Tibial artery (tissue), 4 donors: ENCODE results near the gene ZNF407.

ENCODE experiments used
- DNase-seq, 2 donors: peaks; one replicate each; pipeline ENCODE4 v3.0.0-alpha.2; 2019
- H3K27ac ChIP-seq, 2 donors: fragments of 200-600 bp; sonication (generic) in 1 of 2; 1 replicate in 1 of 2; 2 replicates in 1 of 2; pipeline ENCODE4 v1.5.1; 2018 to 2019; ENCODE audit warnings: mild to moderate bottlenecking in 1 of 2
- H3K27me3 ChIP-seq, 2 donors: fragments of 200-600 bp; sonication (generic) in 1 of 2; one replicate each; pipeline versions ENCODE4 v1.5.1 to v1.6.0; 2016 to 2019
- H3K36me3 ChIP-seq, 3 donors: fragments of 200-600 bp; sonication (generic) in 2 of 3; one replicate each; pipeline ENCODE4 v1.5.1; 2016 to 2019; ENCODE audit warnings: mild to moderate bottlenecking in 2 of 3
- H3K4me1 ChIP-seq, 4 donors: fragments of 200-600 bp; sonication (generic) in 2 of 4; 1 replicate in 3 of 4; 2 replicates in 1 of 4; pipeline ENCODE4 v1.5.1; 2016 to 2019
- H3K4me3 ChIP-seq, 2 donors: fragments of 200-600 bp; sonication (generic) in 1 of 2; 1 replicate in 1 of 2; 2 replicates in 1 of 2; pipeline ENCODE4 v1.5.1; 2018 to 2019; ENCODE audit warnings: mild to moderate bottlenecking in 2 of 2
- H3K9me3 ChIP-seq, 3 donors: fragments of 200-600 bp; sonication (generic) in 1 of 3; one replicate each; pipeline ENCODE4 v1.5.1; 2016 to 2019
- intact Hi-C: fragments of 100-400 bp; cut with DNase I; formaldehyde crosslinking; loops from one replicate; pipeline ENCODE4 v1.15.0; 2023; ENCODE audit warnings: low total_unique reads
- TF ChIP-seq, protein P1 (sequence below), 2 experiments: fragments of 200-600 bp in 1 of 2; fragments of 450-650 bp in 1 of 2; IDR thresholded peaks; one replicate each; pipeline ENCODE4 v1.5.1; 2017 to 2019; ENCODE audit warnings: antibody characterized with exemption in 2 of 2, mild to moderate bottlenecking in 1 of 2, moderate library complexity in 1 of 2

ZNF407 gene

DNA sequence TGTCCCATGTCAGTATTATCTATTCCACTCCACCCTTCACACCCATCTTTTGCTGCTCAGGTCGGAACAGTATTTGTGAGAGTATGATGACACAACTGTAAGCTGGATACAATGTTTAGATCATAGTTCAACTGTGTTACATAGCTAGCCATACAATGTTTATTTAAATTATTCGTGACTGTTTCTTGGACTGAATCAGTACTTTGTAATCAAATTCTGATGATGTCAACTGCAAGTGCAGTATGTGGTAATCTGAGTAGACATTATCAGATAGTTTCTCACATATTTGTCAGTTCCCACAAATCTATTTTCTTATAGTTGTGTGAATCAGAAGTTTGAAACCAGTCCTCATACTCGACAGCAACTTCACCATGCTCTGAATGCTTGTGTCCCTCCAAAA lies 177.6 kb downstream of the ZNF407 start:
- intact Hi-C loops, result no loop called here
- Histone ChIP-seq H3K27me3 (no peaks in the 10 kb centered on the region), H3K4me3 (no peak overlapping the region), H3K4me1 (no peaks in the 10 kb centered on the region), H3K27ac (no peak overlapping the region), H3K36me3 (no peaks in the 10 kb centered on the region), H3K9me3 (no peaks in the 10 kb centered on the region)
- TF ChIP-seq, protein P1, sequence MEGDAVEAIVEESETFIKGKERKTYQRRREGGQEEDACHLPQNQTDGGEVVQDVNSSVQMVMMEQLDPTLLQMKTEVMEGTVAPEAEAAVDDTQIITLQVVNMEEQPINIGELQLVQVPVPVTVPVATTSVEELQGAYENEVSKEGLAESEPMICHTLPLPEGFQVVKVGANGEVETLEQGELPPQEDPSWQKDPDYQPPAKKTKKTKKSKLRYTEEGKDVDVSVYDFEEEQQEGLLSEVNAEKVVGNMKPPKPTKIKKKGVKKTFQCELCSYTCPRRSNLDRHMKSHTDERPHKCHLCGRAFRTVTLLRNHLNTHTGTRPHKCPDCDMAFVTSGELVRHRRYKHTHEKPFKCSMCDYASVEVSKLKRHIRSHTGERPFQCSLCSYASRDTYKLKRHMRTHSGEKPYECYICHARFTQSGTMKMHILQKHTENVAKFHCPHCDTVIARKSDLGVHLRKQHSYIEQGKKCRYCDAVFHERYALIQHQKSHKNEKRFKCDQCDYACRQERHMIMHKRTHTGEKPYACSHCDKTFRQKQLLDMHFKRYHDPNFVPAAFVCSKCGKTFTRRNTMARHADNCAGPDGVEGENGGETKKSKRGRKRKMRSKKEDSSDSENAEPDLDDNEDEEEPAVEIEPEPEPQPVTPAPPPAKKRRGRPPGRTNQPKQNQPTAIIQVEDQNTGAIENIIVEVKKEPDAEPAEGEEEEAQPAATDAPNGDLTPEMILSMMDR (IDR thresholded peaks at IDR 0.05), result no peak
- DNase-seq, result no peak

DNA sequence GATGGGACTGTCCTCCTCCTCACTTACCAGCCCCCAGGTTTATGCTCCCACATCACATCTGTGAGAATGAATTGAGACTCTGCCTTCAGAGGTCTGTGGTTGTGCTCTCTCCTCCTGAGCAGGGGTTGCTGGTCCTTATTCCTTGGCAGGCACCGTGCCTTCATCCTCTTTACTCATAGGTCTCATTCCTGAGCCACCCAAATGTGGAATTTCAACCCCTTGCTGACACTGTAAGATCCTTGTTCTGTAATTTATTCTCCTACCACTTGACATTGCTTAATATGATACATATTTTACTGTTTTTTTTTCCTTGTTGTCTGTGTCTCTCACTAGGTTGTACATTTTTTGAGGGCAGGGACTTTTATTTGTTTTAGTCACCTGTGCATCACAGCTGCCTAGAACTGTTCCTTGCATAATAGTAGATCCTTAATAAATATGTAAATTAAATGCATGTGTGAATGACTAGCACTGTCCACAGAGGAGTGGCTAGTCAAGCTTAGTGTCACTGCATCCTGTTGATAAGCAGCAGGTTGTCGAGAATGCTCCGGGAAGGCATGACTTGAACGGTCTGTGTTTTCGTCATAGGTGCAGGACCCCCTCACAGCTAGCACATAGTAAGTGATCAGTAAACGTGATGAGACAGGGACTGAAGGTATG lies 180.6 kb downstream of the ZNF407 start:
- Histone ChIP-seq H3K36me3 (no peaks in the 10 kb centered on the region), H3K4me3 (no peak overlapping the region), H3K9me3 (no peaks in the 10 kb centered on the region), H3K27ac (no peak overlapping the region), H3K4me1 (no peaks in the 10 kb centered on the region), H3K27me3 (no peaks in the 10 kb centered on the region)
- TF ChIP-seq, protein P1 (IDR thresholded peaks at IDR 0.05), result no peak
- intact Hi-C loops, result no loop called here
- DNase-seq, result no peak

DNA sequence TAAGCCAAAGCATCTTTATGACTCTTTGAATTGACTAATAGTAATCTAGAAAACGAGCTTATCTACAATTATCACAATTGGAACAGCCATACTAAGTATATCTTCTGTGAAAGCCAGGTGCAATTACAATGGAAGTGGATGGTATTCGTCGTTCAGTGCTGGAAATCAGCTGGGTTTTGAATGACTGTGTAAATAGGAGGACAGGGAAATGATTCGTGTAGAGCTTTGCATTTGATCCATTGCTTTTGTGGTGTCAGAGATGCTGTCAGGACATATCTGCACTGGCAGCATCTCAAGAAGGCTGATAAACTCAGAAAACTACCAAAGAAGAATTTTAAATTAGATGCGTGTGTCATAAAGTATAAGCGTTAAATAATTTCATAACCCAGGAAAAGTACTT lies 187.1 kb downstream of the ZNF407 start:
- TF ChIP-seq, protein P1 (IDR thresholded peaks at IDR 0.05), result no peak
- H3K4me1 ChIP-seq, result no peaks in the 10 kb centered on the region
- no peak overlapping the region for H3K27ac ChIP-seq
- H3K36me3 ChIP-seq, result no peaks in the 10 kb centered on the region
- no peaks in the 10 kb centered on the region for H3K27me3 ChIP-seq
- H3K4me3 ChIP-seq, result no peak overlapping the region
- intact Hi-C loops, result no loop called here
- no peaks in the 10 kb centered on the region for H3K9me3 ChIP-seq
- DNase-seq, result no peak

DNA sequence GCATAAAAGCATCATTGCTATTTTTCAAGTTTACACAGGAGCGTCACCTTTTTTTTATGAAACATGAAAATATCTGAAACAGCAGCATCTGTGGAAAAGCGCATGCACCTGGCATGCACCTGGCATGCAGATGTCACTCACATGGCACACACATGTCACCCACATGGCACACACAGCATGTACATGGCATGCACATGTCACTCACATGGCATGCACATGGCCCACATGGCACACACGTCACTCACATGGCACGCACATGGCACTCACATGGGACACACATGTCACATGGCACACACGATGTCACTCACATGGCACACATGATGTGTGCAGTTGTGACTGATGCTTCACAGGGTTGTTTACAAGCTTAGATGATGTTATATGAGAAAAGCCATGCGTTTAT lies 188.0 kb downstream of the ZNF407 start:
- DNase-seq, result no peak
- H3K4me1 ChIP-seq, result no peaks in the 10 kb centered on the region
- no peaks in the 10 kb centered on the region for H3K9me3 ChIP-seq
- H3K36me3 ChIP-seq, result no peaks in the 10 kb centered on the region
- H3K27me3 ChIP-seq, result no peaks in the 10 kb centered on the region
- no peak overlapping the region for H3K27ac ChIP-seq
- intact Hi-C loops, result no loop called here
- H3K4me3 ChIP-seq, result no peak overlapping the region
- TF ChIP-seq, protein P1 (IDR thresholded peaks at IDR 0.05), result no peak

DNA sequence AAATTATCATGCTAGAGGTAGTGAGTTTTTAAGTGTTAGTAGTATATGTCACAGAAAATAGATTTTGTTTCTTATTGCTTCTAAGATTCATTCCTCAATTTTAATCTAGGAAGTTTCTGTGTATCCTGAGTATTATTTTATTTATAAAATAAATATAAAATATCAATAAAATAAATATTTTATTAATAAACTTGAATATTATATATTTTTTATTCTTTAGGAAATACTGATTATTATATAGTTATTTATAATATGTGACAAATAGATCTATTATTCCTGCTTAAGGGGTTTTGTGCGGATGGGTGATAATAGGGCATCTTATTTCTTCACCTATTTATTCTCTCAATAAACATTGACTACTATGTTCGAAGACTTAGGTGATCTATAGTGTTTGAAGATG lies 191.0 kb downstream of the ZNF407 start:
- TF ChIP-seq, protein P1 (IDR thresholded peaks at IDR 0.05), result no peak
- no peak overlapping the region for H3K27ac ChIP-seq
- DNase-seq, result no peak
- intact Hi-C loops, result no loop called here
- H3K27me3 ChIP-seq, result no peaks in the 10 kb centered on the region
- H3K9me3 ChIP-seq, result no peaks in the 10 kb centered on the region
- H3K36me3 ChIP-seq, result no peaks in the 10 kb centered on the region
- H3K4me3 ChIP-seq, result no peak overlapping the region
- no peaks in the 10 kb centered on the region for H3K4me1 ChIP-seq

DNA sequence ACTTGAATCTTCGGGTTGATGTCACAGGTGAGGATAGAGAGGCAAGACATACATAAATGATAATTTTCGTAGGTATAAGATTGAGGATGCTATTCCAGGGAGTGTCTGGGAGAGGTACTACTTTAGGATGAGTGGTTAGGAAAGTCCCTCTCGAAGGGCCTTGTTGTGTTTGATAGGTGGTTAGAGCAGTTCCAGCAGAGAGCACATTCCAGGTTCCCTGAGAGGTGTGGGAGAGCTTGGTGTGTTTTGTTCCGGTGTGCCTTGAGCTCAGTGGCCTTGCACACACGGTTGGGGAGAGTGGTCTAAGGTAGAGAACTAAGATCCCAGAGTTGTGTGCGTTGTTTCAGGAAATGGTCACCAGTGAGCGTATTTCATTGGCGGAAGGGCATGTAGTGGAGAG lies 191.4 kb downstream of the ZNF407 start:
- no peaks in the 10 kb centered on the region for H3K36me3 ChIP-seq
- no peaks in the 10 kb centered on the region for H3K27me3 ChIP-seq
- H3K4me1 ChIP-seq, result no peaks in the 10 kb centered on the region
- no peak for DNase-seq
- TF ChIP-seq, protein P1 (IDR thresholded peaks at IDR 0.05), result no peak
- intact Hi-C loops, result no loop called here
- H3K27ac ChIP-seq, result no peak overlapping the region
- no peak overlapping the region for H3K4me3 ChIP-seq
- H3K9me3 ChIP-seq, result no peaks in the 10 kb centered on the region
